BLaER1 (cell line): Measurements from ENCODE around the gene SPATA31E1.

Source experiments
- H3K27ac ChIP-seq: shearing (Covaris generic); formaldehyde crosslinking; 2 replicates; pipeline ENCODE4 v1.8.1; 2022
- H3K27me3 ChIP-seq: shearing (Covaris generic); formaldehyde crosslinking; 2 replicates; pipeline ENCODE4 v1.8.1; 2022
- H3K36me3 ChIP-seq: shearing (Covaris generic); formaldehyde crosslinking; 2 replicates; pipeline ENCODE4 v1.8.1; 2022
- H3K4me1 ChIP-seq: shearing (Covaris generic); formaldehyde crosslinking; 2 replicates; pipeline ENCODE4 v1.8.1; 2022
- H3K4me2 ChIP-seq: shearing (Covaris generic); formaldehyde crosslinking; 2 replicates; pipeline ENCODE4 v1.8.1; 2022
- H3K4me3 ChIP-seq: shearing (Covaris generic); formaldehyde crosslinking; 2 replicates; pipeline ENCODE4 v1.8.1; 2022
- H3K9ac ChIP-seq: shearing (Covaris generic); formaldehyde crosslinking; 2 replicates; pipeline ENCODE4 v1.8.1; 2022
- H3K9me3 ChIP-seq: shearing (Covaris generic); formaldehyde crosslinking; 2 replicates; pipeline ENCODE4 v1.8.1; 2022
- H4K20me1 ChIP-seq: shearing (Covaris generic); formaldehyde crosslinking; 2 replicates; pipeline ENCODE4 v1.8.1; 2022
- Cebpa-rat ChIP-seq: shearing (Covaris generic); IDR thresholded peaks from 2 replicates; pipeline ENCODE4 v1.8.1; 2022

The SPATA31E1 gene

GRCh38 chr9:87874304-87874623 lies 8.4 kb upstream of the SPATA31E1 start:
- H3K27me3 ChIP-seq, result no peaks in the 10 kb centered on the region
- H4K20me1 ChIP-seq, result no peaks in the 10 kb centered on the region
- no peaks in the 10 kb centered on the region for H3K36me3 ChIP-seq
- no peaks in the 10 kb centered on the region for H3K9me3 ChIP-seq
- no peak overlapping the region for H3K4me3 ChIP-seq
- H3K9ac ChIP-seq, result no peak overlapping the region
- no peak overlapping the region for H3K27ac ChIP-seq
- TF ChIP-seq Cebpa-rat, result no peak
- no peak overlapping the region for H3K4me2 ChIP-seq
- peaks cover 2% of the 10 kb centered on the region for H3K4me1 ChIP-seq

- Histone ChIP-seq H3K4me3 (no peak overlapping the region), H3K27ac (no peak overlapping the region), H4K20me1 (no peaks in the 10 kb centered on the region), H3K27me3 (no peaks in the 10 kb centered on the region), H3K4me2 (no peak overlapping the region), H3K36me3 (no peaks in the 10 kb centered on the region), H3K4me1 (no peaks in the 10 kb centered on the region), H3K9me3 (no peaks in the 10 kb centered on the region), H3K9ac (no peak overlapping the region)
- no peak for TF ChIP-seq Cebpa-rat
Observed at GRCh38 chr9:87875060-87875459, 7.6 kb upstream of the SPATA31E1 start.

- TF ChIP-seq Cebpa-rat, result no peak
- Histone ChIP-seq H3K36me3 (no peaks in the 10 kb centered on the region), H3K4me2 (no peak overlapping the region), H3K27me3 (no peaks in the 10 kb centered on the region), H3K9ac (no peak overlapping the region), H3K4me3 (no peak overlapping the region), H3K27ac (no peak overlapping the region), H4K20me1 (no peaks in the 10 kb centered on the region), H3K9me3 (no peaks in the 10 kb centered on the region), H3K4me1 (no peaks in the 10 kb centered on the region)
Observed at GRCh38 chr9:87875831-87876545, 6.7 kb upstream of the SPATA31E1 start.

GRCh38 chr9:87876708-87877107 lies 6.0 kb upstream of the SPATA31E1 start:
- Histone ChIP-seq H3K27me3 (no peaks in the 10 kb centered on the region), H3K36me3 (no peaks in the 10 kb centered on the region), H3K4me1 (no peaks in the 10 kb centered on the region), H3K27ac (no peak overlapping the region), H3K4me2 (no peak overlapping the region), H3K9ac (no peak overlapping the region), H3K4me3 (no peak overlapping the region), H4K20me1 (no peaks in the 10 kb centered on the region), H3K9me3 (no peaks in the 10 kb centered on the region)
- TF ChIP-seq Cebpa-rat, result no peak

GRCh38 chr9:87878989-87879511 lies 3.6 kb upstream of the SPATA31E1 start:
- no peak overlapping the region for H3K4me2 ChIP-seq
- H3K4me1 ChIP-seq, result peaks cover 16% of the 10 kb centered on the region
- no peak for TF ChIP-seq Cebpa-rat
- H3K4me3 ChIP-seq, result no peak overlapping the region
- no peaks in the 10 kb centered on the region for H3K27me3 ChIP-seq
- no peaks in the 10 kb centered on the region for H3K9me3 ChIP-seq
- H3K27ac ChIP-seq, result no peak overlapping the region
- H3K9ac ChIP-seq, result no peak overlapping the region
- no peaks in the 10 kb centered on the region for H3K36me3 ChIP-seq
- H4K20me1 ChIP-seq, result no peaks in the 10 kb centered on the region

GRCh38 chr9:87880116-87880515 lies 2.6 kb upstream of the SPATA31E1 start:
- Histone ChIP-seq H3K9me3 (no peaks in the 10 kb centered on the region), H3K4me2 (no peak overlapping the region), H3K9ac (no peak overlapping the region), H4K20me1 (no peaks in the 10 kb centered on the region), H3K27me3 (no peaks in the 10 kb centered on the region), H3K4me1 (peaks cover 16% of the 10 kb centered on the region), H3K36me3 (no peaks in the 10 kb centered on the region), H3K4me3 (no peak overlapping the region), H3K27ac (no peak overlapping the region)
- TF ChIP-seq Cebpa-rat, result no peak

- Histone ChIP-seq H3K4me2 (no peak overlapping the region), H3K36me3 (no peaks in the 10 kb centered on the region)
- TF ChIP-seq Cebpa-rat, result no peak
Observed at GRCh38 chr9:87880683-87881082, 2.0 kb upstream of the SPATA31E1 start.

GRCh38 chr9:87883274-87883673 lies 597 bp downstream of the SPATA31E1 start:
- H3K9ac ChIP-seq, result no peak overlapping the region
- TF ChIP-seq Cebpa-rat, result no peak
- no peaks in the 10 kb centered on the region for H4K20me1 ChIP-seq
- peak overlapping the region; percentile 67 for H3K4me2 ChIP-seq
- 0 out of 2 replicates have a peak overlapping the region, but pooled peaks have one; percentile 30 for H3K27ac ChIP-seq
- H3K36me3 ChIP-seq, result no peaks in the 10 kb centered on the region
- H3K4me1 ChIP-seq, result peaks cover 16% of the 10 kb centered on the region
- H3K9me3 ChIP-seq, result no peaks in the 10 kb centered on the region
- no peaks in the 10 kb centered on the region for H3K27me3 ChIP-seq
- H3K4me3 ChIP-seq, result no peak overlapping the region

More at GRCh38 chr9:87880683-87881082, 2.0 kb upstream of the SPATA31E1 start:
- Histone ChIP-seq H3K9me3 (no peaks in the 10 kb centered on the region), H3K27me3 (no peaks in the 10 kb centered on the region), H3K4me3 (no peak overlapping the region), H3K27ac (no peak overlapping the region), H4K20me1 (no peaks in the 10 kb centered on the region), H3K4me1 (peaks cover 16% of the 10 kb centered on the region), H3K9ac (no peak overlapping the region)

GRCh38 chr9:87883990-87884389 lies 1.3 kb downstream of the SPATA31E1 start:
- no peaks in the 10 kb centered on the region for H3K27me3 ChIP-seq
- H3K4me3 ChIP-seq, result no peak overlapping the region
- no peaks in the 10 kb centered on the region for H4K20me1 ChIP-seq
- H3K27ac ChIP-seq, result no peak overlapping the region
- no peaks in the 10 kb centered on the region for H3K36me3 ChIP-seq
- no peak for TF ChIP-seq Cebpa-rat
- peak overlapping the region; percentile 67; the same call in 1 of the 2 replicates for H3K4me2 ChIP-seq
- peaks cover 16% of the 10 kb centered on the region for H3K4me1 ChIP-seq
- no peaks in the 10 kb centered on the region for H3K9me3 ChIP-seq
- no peak overlapping the region for H3K9ac ChIP-seq

- Histone ChIP-seq H3K9me3 (no peaks in the 10 kb centered on the region), H3K36me3 (no peaks in the 10 kb centered on the region), H3K9ac (no peak overlapping the region), H3K4me2 (no peak overlapping the region), H3K27ac (no peak overlapping the region), H4K20me1 (no peaks in the 10 kb centered on the region), H3K4me1 (peaks cover 16% of the 10 kb centered on the region), H3K4me3 (no peak overlapping the region), H3K27me3 (no peaks in the 10 kb centered on the region)
- TF ChIP-seq Cebpa-rat, result no peak
Observed at GRCh38 chr9:87884578-87885459, 2.1 kb downstream of the SPATA31E1 start.
